DMS53 (cell line): ENCODE results near the gene NFYA.

ENCODE experiments used
- DNase-seq: peaks from one replicate; lab custom pipeline; 2025; lab: John Stamatoyannopoulos, UW

The NFYA gene

DNA sequence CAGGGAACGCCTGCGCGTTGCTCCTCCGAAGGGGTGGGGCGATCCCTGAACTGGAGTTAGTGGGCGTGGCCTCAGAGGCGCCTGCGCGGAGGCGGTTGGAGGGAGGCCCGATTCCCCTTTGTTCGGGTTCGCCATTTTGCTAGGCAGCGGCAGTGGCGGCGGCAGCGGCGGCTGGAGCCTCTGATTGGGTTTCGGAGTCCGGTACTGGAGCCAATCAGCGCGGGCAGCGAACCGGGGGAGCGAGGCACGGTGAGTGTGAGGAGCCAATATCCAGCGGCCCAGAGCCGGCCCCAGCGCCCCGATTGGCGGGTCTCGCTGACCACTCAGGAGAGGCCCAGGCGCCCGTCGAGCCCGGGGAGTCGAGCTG, at the start of gene NFYA:
Gene NFYA, plus strand, starts transcription at position 139 of the 367 bp plus-strand sequence. CDS start 6,116 bp downstream, outside the sequence.
- DNase-seq = peak; percentile 100

DNA sequence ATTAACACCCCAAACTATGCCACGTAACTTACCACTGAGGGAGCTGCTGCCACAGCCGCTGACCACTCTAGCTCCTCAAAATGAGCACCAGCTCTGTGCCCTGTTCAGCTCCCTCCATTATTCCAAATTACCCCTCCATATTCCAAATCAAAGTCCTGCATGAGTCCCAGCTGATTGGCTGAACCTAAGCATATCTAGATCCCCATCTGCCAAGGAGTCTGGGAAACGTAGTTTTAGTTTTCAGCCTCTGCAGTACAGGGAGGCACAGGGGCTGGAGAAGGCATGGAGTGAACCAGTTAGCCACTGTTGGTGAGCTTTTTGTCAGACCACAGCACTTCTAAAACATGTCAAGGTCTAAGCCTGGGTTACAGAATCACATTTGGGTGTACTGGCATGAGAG, 49.7 kb upstream of the NFYA start:
- no peak for DNase-seq

DNA sequence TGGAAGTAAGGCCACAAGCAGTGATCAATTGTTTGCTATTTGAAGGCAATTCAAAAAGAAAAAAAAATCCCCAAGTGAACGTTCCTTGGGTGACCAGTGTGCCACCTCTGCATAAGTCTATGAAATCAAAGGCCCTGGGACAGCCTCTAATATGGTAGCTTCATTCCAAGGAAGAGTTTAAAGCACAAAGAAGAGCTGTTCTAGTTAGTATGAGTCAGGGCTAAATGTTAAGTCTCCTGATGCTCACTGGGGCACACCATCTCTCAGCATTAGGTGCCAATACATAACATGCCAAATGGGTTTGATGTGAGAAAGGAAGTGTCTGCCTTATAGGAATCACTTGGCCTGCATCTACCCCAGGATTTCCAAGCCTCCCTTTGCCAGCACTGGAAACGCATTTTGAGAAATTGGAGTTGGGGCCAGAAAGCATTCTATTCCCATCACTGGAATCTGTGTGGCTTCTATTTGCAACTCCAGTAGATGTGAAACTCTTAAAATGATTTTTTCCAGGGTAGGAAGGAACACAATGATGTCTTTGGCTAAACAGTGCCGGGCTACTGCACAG, 46.7 kb upstream of the NFYA start:
- no peak for DNase-seq

DNA sequence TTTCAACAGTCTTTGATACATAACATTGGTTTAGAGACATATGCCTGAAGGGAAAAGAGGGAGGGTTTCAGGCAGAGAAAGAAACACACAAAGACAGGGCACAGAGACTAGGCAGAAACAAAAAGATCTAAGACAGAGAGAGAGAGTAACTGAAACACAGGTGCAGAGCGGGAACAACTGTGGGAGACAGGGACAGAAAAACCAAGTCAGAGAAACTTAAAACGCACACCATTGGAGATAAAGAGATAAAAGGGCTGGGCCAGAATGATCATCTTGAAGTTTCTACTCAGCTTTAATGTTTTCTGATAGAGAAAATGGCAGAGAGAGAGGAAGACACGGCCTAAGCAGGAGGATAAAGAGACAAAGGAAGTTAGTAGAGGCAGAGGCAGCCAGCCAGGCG, 45.5 kb upstream of the NFYA start:
- no peak for DNase-seq

DNA sequence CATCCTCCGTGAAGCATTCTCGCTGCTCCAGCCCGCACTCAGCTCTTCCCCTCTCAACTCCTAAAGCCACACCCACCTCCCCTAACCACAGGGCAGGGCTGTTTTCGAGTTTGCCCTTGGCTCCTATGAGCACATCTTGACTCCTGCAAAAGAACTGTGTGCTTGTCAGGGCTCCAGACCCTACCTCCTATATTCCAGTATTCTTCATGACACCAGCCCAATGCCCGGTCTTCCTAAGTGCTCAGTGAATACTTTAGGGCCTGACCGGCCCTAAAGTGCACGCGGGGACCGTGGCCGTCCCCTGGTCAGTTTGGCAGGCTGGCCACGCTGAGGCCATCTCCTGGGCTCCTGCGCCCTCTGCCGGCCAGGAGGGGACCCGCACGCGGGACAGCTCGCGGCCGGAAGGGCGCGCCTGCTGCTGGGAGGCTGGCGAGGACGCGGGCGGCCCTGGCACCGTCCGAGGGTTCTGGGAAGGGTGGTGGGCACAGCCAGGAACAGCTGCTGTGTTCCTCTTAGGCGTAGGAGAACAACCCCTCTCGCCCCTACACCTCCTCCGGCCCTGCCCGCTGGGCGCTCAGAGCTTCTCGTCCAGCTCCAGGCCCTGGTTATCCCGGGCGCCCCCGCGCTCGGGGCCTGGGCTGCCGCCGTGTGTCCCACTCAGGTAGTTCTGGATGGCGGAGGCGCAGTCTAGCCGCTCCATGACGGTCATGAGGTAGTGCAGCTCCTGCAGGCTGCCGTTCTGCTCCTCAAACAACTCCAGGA, 44.8 kb upstream of the NFYA start:
- peak; percentile 87 for DNase-seq

DNA sequence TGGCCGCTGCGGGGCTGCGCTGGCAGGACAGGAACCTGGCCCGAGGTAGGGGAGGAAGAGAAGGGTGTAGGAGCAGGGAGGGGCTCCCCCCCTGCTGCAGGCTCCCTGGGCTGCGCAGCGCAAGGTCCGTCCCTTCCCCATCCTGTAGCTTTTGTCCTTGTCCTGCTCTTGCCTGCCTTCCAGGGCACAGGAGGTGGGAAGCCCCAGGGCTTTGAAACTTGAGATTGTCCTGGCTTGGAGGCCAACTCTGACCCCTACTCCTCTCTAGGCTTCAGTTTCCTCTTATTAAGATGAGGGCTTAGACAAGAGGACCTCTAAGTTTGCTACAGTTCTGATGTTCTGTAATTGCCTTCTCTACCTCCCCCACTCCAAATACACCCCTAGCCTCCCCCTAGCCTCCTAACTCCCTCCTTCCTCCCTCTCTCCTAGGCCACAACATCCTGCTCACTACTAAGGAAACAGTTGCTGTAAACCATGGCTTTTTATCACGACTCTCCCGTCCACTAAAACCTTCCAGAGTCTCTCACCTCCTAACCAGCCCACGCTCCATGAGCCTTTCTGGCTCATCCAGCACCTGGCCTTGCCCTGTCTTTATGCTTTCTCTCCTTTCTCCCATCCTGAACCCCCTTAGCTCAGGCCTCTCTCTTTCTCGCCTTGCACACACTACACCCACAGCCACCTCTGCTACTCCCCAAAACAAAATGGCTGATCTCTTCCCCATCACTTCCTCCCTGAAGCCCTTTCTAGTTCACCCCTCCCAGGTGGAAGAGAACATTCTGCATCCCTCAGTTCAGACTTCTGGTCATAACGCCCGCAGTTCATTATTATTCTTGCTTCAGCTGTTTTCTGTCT, 44.0 kb upstream of the NFYA start:
- peak; percentile 42 for DNase-seq

DNA sequence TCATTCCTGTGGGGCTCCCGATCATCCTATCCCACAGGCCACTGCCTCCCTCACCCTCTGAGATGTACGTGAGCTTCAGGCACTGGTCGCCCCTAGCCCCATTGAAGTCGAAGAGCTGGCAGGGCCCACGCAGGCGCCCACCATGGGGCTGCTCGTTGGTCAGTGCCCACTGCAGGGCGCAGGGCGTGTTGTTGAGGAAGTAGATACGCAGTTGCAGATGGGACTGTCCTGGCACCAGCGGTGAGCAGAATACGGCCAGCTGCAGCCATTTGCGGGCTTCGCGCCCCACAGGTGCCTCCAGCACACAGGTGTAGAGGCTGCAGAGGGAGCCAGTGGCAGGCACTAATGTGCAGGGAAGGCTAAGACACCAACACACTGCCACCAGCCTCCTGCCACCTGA, 39.9 kb upstream of the NFYA start:
- no peak for DNase-seq

DNA sequence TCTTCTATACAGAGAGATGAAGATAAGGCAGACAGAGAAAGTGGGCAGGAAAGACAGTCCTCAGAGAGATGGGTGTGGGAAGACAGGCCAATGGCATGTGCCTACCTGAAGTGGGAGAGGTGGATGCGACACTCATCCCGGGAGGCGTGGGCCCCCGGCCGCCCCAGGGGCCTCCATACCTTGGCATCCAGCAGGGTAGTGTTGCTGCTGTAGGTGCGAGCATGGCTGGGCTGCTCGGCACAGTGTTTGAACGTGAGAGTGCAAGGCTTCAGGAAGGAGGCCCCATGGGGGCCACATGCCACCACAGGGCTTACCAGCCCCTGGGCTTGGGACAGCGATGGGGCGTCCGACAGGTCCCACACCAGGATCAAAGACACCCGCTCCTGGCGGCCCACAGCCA, 39.0 kb upstream of the NFYA start:
- DNase-seq = no peak

DNA sequence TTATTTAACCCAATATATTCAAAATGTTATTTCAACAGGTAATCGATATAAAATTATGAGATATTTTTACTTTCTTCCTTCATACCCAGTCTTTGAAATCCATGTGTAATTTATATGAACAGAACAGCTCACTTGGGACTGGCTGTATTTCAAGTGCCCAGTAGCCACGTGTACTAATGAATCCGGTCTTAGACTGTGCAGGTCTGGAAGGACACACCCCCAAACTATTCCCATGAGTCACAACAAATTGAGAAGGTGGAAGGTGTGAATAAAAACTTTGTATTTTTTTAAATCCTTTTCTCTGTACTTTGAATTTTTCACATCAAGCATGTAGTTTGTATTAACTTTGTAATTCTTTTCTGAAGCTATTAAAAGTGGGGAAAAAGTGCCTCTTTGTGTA, 36.6 kb upstream of the NFYA start:
- DNase-seq = peak; percentile 23

DNA sequence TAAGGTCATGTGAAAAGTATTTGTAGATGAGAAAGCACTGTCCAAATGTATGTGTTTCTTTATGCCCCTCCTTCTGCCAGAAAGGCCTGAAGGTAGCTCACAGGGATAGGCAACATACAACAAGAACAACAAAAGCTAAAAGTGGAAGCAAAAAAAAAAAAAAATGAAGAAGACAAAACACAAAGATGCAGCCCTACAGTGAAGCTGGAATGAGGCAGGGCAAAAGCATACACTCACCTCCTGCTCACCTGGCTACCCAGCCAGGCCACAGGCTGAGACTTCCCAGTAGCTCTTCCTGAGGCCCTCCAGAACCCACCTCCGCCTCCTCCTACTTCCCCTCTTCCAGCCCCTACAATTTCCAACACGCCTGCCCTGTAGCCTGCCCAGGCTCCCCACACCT, 36.2 kb upstream of the NFYA start:
- no peak for DNase-seq

DNA sequence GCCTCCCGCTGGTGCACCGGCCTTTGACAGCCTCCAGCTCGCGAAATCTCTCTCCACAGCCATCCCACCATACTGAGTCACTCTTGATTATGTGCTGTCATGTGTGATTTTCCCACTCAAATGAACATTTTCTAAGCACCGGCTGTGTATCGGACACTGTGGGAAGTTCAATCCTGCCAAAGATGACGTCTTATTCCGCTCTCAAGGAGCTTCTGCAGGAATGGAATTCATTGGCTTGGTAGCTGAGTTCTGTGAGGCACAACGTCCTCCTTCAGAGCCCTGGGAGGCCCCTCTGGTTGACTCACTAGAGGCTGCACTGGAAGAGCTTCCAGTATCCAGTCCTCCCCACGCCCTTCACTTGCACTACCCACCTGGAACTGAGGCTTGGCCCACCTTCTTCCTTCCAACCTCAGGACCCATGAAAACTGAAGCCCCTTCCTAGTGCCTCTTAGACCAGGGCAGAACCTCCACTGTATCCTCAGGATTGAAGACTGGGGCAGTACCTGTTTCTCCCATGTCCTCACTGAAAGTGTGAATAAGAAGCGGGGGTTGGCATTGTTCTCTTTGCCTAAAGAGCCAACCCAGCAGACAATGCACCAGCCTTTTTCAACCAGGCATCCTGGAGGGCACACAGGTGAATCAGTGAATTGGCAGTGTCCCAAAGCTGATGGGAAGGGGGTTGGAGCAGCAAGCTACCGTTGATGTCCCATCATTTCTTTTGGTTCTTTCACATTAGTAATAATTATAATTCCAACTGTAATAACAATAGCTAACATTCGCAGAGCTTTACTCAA, 35.5 kb upstream of the NFYA start:
- DNase-seq = no peak

DNA sequence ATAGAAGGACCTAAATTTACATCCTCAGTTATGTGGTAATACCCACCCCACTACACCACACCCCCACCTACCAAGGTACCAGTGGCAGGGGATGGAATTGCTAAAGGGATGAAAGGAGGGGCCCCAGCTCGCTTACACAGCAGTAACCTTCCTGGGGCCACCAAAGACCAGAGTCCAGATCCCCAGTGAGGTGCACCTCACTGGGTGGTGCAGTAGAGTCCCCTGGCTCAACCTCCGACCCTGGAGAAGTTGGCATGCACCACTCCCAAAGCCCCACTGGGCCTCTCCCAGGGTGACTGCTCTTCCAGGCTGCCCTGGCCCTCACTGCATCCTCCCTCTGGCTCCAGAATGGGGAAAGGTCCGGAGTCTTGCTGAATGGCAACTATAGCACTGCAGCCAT, 34.6 kb upstream of the NFYA start:
- no peak for DNase-seq

DNA sequence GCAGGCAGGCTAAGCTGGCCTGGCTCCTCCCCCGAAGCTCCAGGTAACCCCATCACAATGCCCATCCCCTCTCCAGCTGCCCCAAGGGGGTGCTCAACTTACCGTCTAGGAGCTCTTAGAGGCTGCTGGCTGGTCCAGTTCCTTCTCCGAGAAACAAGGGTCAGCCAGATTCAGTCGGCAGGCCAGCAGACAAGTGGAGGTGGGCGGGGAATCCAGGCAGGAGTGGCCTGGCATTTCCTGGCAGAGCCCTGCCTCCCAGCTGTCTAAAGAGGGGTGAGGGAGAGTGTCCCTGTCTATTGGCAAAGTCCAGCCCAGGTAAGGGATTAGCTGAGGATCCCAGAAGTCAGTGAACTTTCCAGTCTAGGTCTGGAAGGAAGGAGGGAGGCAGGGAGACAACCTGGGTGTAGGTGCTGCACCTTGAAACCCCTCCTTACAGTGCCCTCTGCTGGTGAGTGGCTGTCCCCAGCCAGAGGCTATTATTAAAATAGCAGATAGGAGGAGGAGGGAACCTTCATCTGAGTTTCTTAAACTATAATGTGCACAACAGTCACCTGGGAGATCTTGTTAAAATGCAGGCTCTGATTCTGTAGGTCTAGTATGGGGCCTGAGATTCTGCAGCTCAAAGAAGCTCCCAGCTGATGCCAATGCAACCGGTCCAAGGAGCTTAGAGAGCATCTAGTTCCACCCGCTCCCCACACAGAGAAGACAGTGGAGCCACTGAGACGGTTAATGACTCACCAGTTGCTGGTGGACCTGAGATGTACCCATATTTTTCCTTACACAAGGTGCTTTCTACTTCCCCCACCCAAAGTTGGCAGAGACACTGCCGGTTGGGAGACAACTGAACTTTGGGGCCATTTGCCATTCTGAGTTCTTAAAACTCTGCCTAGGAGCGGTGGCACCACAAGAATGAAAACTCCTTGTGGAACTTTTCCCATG, 33.4 kb upstream of the NFYA start, which contains the start of gene UNC5CL:
Gene UNC5CL, minus strand, starts transcription at position 162 of the 939 bp plus-strand sequence. CDS start 4,147 bp downstream, outside the sequence.
- peak; percentile 87 for DNase-seq

DNA sequence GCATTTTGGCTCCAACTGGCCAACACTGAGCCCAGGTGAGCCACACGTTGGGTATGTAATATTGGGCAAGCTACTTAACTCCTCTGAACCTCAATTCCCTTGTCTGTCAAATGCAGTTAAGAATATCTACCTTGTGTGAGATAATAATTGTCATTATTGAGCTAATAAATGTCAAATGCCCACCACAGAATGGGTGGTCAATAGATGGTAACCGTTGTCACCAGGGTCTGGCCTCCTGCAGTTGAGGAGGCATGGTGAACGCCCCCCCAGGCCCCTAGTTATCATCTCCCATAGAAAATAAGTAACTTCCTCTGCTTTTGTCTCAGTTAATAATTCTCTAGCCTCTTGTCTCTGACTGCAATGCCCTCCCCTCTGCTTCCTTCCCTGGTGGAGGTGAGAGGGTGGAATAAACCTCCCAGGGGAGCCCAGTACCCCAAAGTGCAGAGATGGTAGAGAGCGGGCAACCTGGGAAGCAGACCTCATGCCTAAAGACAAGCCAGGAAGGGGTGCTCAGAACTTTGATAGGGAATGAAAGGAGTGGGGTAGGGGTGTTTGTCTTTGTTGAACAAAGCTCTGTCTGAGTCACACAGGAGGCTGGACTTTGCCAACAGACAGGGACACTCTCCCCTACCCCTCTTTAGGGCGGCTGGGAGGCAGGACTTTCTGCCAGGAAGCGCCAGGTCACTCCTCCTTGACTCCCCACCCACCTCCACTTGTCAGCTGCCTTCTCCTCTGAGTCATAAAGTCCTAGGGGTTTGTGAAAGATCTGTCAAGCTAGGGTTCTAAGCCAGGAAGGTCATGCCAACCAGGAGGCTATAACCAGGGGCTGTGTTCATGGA, 32.5 kb upstream of the NFYA start:
- DNase-seq = peak; percentile 97

DNA sequence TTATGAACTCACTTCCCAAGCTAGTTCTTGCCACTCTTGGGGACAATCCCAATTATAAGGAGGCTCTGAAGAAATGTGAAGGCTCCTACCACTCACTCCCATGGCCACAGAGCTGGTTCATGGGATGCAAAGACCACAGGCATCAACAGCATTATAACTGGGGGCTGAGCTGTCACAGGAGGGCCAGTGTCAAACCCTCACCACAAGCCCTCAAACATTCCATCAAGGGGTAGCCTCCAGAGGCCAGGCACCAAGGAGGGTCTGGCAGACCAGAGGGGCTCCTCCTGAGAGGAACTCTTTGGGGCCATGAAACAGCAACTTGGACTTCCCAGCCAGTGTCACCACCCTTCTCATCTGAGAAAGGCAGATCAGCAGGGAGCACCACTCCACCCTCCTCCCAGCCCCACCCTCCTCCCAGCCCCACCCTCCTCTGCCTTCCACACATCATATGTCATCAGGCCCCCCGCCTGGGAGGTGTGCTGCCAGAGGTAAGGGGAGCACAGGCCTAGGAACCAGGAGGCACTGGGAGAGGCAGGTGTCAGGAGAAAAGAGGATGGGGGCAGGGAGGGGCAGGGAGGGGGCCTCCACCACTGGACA, 31.7 kb upstream of the NFYA start:
- no peak for DNase-seq

DNA sequence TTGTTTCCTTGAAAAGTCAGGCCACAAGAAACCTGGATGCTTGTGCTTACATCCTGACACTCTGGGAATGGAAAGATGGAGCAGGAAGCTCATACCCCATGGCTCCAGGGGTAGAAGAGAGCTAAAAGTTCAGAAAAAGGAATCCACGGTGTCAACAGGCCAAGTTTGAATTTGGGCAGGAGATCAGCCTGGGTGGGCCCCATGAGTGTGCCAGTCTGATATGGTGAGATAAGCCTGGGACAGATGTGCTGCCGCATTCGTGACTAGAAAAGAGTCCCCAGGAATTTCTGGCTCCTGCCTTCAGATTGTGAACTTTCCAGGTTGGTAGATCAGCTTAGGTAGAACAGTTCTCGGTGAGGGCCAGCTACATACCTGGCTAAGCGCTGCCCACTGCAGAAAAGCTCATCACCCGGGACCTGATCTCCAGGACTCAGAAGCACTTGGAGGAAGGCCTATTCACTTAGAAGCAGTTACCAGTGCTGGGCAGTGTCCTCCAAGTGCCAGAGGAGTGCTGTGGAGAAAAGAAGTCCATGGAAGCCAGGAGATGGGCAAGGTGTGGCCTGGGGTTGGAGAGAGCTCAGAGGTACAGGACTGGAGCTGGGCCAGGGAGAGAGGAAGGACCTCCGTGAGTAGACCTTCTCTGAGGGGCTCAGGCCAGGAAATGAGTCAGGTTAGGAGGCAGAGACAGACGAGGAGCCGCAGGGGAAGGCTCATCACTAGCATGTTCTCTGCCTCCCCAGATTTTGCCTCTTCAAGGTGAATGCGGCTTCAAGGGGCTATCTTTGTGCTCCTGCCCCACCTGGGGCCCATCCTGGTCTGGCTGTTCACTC, 30.3 kb upstream of the NFYA start, which contains the start of gene TSPO2:
Gene TSPO2, plus strand, starts transcription at position 242 of the 830 bp plus-strand sequence. Its CDS starts 519 bp downstream, at position 761.
- no peak for DNase-seq

DNA sequence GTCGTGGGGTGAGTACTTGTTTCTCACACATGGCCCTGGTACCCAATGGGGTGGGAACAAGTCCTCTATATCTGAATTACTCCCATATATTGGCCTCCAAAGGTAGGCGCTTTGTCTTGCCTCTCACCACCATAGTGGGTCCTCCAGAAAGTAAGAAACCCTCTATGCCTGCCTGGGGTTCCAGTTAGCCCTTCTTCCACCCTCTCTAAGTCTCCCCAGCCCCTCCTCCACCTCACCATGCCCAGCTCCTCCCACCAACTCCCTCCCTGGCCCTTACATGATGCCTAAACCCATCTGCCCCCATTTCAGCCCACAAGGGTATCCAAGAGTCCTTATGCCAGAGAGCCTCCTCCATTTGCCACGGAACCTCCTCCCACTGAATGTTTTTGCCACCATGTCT, 29.6 kb upstream of the NFYA start:
- no peak for DNase-seq

DNA sequence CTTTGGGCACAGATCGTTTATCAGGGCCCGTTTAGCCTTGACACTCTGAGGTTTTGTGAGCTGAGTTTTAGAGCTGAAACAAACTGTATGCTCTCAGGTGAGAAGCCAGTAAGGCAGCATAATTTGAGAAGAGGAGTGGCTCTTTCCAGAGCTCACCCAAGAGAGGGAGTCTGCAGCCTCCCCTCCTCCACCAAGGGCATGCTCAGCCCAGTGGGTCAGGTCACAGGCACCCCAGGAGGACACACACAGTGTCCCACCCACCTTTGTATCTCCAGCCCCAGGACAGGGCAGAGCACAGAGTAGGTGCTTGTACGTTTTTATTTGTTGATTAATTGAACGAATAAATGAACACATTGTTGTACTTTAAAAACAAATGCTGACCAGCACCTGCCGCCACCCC, 27.1 kb upstream of the NFYA start:
- no peak for DNase-seq

DNA sequence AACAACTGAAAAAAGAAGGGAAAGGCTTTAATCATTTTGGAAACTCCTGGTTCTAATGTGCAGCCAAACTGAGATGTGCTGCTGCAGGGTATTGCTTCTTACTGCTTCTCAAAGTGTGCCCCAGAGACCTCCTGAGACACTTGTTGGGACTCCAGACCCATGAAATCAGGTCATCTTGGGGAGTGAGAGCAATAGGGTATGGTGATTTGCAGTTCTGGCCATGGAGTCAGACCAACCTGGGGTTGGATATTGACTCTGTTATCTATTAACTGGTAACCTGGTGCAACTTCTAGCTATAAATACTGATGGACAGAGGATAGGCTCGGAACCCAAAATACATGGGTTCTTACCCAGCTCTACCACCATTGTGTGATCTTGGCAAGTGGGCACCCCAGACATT, 26.7 kb upstream of the NFYA start:
- no peak for DNase-seq
